HFF-Myc (cell line): ENCODE measurements around the gene GOLPH3L.
"Not testable (repeated sequence)": the region's sequence is repeated elsewhere in the genome, so short reads cannot be mapped to it uniquely, and the experiment has no call there.

Experiments used
- DNase-seq: peaks from one replicate; pipeline ENCODE4 v3.0.0-alpha.2; 2011; ENCODE audit warnings: low read depth; ENCODE audit errors: extremely low read depth
- H3K4me3 ChIP-seq: replicated peaks from 2 replicates; pipeline ENCODE4 v1.5.1; 2011; ENCODE audit warnings: low read depth, mild to moderate bottlenecking, control low read depth, low read length
- CTCF ChIP-seq: IDR thresholded peaks from 2 replicates; pipeline ENCODE4 v1.5.1; 2012; ENCODE audit warnings: mild to moderate bottlenecking, low read depth, low read length, control low read depth; ENCODE audit errors: missing control alignments

Gene GOLPH3L

GRCh38 chr1:150612014-150612345 lies 85.0 kb downstream of the GOLPH3L start:
- no peak for TF ChIP-seq CTCF
- DNase-seq, result no peak
- H3K4me3 ChIP-seq, result no peak overlapping the region; the same call in 1 of the 2 replicates

- DNase-seq, result no peak
- no peak for TF ChIP-seq CTCF
- H3K4me3 ChIP-seq, result no peak overlapping the region
Observed at GRCh38 chr1:150610576-150610975, 86.4 kb downstream of the GOLPH3L start.

- no peak for TF ChIP-seq CTCF
- H3K4me3 ChIP-seq, result no peak overlapping the region
- no peak for DNase-seq
Observed at GRCh38 chr1:150609732-150610131, 87.2 kb downstream of the GOLPH3L start.

GRCh38 chr1:150606463-150607142 lies 90.4 kb downstream of the GOLPH3L start:
- H3K4me3 ChIP-seq, result no peak overlapping the region
- DNase-seq, result no peak
- TF ChIP-seq CTCF, result no peak

GRCh38 chr1:150605451-150605731 lies 91.6 kb downstream of the GOLPH3L start:
- H3K4me3 ChIP-seq, result not testable (repeated sequence)

GRCh38 chr1:150604226-150604588 lies 92.7 kb downstream of the GOLPH3L start:
- no peak for DNase-seq
- no peak for TF ChIP-seq CTCF
- no peak overlapping the region for H3K4me3 ChIP-seq

More at GRCh38 chr1:150605451-150605731, 91.6 kb downstream of the GOLPH3L start:
- not testable (repeated sequence) for DNase-seq

- TF ChIP-seq CTCF, result no peak
- no peak for DNase-seq
- H3K4me3 ChIP-seq, result no peak overlapping the region
Observed at GRCh38 chr1:150603711-150604110, 93.2 kb downstream of the GOLPH3L start.

GRCh38 chr1:150602372-150602771 lies 94.6 kb downstream of the GOLPH3L start:
- not testable (repeated sequence) for H3K4me3 ChIP-seq, DNase-seq
